GM12873 (cell line): Measurements from ENCODE around the gene GLYATL1B.

Source experiments
- TF ChIP-seq, protein P1 (sequence below): IDR thresholded peaks from 2 replicates; pipeline ENCODE4 v1.5.1; 2012; ENCODE audit warnings: low read depth, mild to moderate bottlenecking, moderate library complexity, low read length, control low read depth; ENCODE audit not compliant: insufficient read depth; ENCODE audit errors: missing control alignments

Gene GLYATL1B

GRCh38 chr11:59076876-59077571 is 9.1 kb upstream of the GLYATL1B start:
- TF ChIP-seq, protein P1, sequence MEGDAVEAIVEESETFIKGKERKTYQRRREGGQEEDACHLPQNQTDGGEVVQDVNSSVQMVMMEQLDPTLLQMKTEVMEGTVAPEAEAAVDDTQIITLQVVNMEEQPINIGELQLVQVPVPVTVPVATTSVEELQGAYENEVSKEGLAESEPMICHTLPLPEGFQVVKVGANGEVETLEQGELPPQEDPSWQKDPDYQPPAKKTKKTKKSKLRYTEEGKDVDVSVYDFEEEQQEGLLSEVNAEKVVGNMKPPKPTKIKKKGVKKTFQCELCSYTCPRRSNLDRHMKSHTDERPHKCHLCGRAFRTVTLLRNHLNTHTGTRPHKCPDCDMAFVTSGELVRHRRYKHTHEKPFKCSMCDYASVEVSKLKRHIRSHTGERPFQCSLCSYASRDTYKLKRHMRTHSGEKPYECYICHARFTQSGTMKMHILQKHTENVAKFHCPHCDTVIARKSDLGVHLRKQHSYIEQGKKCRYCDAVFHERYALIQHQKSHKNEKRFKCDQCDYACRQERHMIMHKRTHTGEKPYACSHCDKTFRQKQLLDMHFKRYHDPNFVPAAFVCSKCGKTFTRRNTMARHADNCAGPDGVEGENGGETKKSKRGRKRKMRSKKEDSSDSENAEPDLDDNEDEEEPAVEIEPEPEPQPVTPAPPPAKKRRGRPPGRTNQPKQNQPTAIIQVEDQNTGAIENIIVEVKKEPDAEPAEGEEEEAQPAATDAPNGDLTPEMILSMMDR, result no peak

DNA sequence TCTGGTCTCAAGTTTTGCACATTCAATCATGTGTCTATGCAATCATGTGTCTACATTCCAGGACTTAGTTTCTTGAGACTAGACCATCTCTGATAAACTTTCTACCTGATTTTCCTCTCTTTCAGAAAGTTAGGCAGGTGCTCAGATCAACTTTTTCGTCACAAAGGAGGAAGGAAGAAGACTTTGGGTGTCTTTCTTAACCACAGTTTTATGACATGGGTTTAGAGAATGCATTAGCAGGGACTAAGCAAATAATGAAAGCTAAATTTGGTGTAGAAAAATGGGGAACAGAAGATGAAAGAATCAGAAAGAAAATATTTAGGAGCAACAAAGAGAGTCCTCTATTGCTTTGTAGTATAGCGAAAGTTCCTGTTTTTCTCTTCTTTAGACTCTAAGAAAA is 7.7 kb upstream of the GLYATL1B start:
- TF ChIP-seq, protein P1, result no peak

DNA sequence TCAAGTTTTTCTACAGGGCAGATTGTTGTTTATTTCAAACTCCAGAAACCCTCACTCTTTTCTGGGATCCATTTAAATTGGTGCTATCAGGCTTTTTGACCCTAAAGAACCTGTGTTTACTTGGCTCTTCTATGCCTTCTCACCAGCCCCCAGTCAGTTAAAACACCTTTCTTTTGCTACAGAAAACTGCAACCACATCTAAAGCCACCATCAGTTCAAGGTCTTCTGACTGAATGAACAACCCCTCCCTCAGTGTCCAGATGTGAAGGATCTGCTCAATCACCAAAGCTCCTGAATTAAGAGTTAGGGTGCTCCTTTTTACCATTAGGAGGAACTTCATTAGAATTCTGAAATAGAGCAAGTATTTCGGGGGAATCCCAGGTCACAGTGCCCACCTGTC is 7.0 kb upstream of the GLYATL1B start:
- TF ChIP-seq, protein P1, result no peak

GRCh38 chr11:59088162-59088561 is 2.1 kb downstream of the GLYATL1B start:
- TF ChIP-seq, protein P1, result no peak

- TF ChIP-seq, protein P1, result peak; percentile 70
Observed at GRCh38 chr11:59097113-59097708, 11.1 kb downstream of the GLYATL1B start.

DNA sequence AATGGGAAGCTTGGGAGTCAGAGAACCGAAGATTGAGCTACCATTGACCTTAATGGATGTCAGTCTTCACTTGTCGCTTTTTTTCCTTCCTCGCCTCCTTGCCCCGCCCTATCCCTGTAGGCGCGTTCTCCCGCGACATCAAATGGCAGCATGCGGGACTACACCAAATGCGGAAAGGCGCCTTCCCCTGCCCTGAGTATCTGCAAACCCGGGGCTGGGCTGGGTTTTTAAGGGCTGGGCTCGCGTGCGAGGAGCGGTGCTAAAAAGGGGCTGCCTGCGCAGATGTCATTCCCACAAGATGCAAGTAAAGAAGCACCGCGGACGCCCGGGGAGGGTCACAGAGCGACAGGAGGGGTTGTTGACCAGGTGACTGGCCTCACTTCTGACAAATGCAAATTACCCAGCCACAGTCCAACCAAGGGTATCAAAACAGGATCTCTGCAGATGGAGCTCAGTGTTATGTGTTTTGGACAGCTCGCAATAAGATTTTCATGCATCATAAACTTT is 16.2 kb downstream of the GLYATL1B start:
- TF ChIP-seq, protein P1, result peak; percentile 59

DNA sequence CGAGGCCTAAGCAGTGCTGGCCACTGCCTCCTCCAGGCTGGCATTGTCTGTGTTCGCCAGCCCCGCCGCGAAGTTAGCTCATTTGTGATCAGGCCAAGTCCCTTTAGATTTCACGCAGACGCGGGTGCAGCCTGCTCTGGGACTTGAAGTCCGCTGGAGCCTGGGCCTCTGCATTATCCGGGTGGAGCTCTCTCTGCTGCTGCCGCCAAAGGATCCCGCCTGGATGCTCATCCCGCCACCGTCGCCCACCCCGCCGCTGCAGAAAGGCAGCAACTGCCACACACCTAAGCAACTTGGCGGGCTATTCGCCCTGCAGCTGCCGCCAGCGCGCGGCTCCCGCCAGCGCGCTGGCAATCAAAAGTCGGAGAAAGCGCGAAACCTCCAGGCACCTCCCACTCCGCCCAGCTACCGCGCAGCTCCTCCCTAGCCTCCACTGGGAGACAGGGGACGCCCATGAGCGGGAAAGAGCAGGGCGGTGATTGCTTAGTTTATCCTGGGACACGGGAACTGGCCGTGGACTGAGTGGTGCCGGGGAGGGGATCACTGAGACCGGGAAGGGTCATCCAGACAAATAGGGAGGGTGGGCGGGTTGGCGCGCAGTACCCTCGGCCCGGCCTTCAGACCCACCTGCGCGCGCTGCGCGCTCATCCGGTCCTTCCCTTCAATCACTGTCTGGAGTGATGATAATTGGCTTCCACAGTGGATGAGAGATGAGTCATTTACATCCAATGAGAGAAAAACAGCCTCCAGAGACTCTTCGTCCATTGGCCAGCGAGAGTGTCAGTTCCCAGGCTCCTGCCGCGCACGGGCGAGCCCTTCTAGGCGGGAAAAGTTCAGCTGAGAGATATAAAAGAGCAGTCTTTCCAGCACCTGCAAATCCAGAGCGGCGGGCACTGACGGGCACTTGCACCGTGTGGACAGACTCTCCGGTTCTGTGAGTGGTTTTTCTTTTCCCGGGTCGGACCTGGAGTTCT is 20.5 kb downstream of the GLYATL1B start, which contains the start of gene FAM111B:
Gene FAM111B, plus strand, starts transcription at position 875 of the 974 bp plus-strand sequence. CDS start 2,389 bp downstream, outside the sequence.
- TF ChIP-seq, protein P1, result no peak
